Measurements from ENCODE around the gene TSFM. TPM values are rescaled to one million over a fixed set of nuclear protein-coding genes. Genes with fewer than 3 reads are reported as not detected.

TSFM gene
- total and polyA plus RNA-seq, 2 of the 13 experiments (the other 11 are each of a cell fraction or from before 2014, with no cell fraction given) = 29.8 to 68.3 TPM

DNA sequence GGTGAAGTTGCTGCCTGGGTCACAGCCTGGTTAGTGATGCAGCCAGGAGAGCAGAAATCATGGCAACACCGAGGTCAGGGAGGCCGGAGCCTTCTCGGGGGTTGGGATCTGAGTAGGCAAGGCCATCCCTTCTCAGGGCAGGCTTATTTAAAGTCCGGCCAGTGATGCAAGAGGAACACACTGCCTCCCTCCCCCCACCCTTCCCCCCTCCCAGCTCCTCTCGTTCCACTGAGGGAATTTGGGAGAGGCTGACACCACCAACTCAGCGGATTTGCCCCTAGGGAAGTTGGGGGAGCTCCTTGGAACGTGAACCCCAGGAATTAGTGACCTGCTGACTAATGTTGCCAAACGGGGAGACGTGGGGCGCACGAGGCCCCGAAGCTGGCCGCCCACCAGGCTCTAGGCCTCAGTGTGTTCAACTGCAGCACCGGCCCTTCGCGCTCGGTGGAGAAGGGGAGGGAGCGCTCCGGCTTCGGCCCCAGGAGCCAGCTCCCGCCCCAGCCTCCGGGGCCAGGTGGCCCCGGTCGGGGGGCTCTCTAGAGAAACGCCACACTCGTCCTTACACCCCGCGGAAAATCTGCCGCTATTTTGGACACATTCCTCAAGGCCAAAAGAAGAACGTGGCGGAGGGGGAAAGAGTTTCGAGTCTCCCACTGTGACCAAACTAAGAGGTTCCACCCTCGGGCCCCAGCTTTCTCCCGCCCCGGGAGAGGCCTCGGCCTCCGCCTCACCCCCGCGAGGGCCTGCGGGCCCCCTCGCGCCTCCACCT lies 62.3 kb downstream of the TSFM start (continued):
- TF ChIP-seq, protein P1, sequence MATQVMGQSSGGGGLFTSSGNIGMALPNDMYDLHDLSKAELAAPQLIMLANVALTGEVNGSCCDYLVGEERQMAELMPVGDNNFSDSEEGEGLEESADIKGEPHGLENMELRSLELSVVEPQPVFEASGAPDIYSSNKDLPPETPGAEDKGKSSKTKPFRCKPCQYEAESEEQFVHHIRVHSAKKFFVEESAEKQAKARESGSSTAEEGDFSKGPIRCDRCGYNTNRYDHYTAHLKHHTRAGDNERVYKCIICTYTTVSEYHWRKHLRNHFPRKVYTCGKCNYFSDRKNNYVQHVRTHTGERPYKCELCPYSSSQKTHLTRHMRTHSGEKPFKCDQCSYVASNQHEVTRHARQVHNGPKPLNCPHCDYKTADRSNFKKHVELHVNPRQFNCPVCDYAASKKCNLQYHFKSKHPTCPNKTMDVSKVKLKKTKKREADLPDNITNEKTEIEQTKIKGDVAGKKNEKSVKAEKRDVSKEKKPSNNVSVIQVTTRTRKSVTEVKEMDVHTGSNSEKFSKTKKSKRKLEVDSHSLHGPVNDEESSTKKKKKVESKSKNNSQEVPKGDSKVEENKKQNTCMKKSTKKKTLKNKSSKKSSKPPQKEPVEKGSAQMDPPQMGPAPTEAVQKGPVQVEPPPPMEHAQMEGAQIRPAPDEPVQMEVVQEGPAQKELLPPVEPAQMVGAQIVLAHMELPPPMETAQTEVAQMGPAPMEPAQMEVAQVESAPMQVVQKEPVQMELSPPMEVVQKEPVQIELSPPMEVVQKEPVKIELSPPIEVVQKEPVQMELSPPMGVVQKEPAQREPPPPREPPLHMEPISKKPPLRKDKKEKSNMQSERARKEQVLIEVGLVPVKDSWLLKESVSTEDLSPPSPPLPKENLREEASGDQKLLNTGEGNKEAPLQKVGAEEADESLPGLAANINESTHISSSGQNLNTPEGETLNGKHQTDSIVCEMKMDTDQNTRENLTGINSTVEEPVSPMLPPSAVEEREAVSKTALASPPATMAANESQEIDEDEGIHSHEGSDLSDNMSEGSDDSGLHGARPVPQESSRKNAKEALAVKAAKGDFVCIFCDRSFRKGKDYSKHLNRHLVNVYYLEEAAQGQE (IDR thresholded peaks at IDR 0.05; ENCODE audit: borderline replicate concordance in 1 of 2, low read depth in 1 of 2, low read length in 2 of 2) = no peak
- 0 out of 2 replicates have a peak, but pooled peaks have one; percentile 5 for TF ChIP-seq PHF8 (CRISPR knock-in tag; IDR thresholded peaks at IDR 0.05)
- no peak for TF ChIP-seq ZNF432 (CRISPR knock-in tag; IDR thresholded peaks at IDR 0.05; ENCODE audit: borderline replicate concordance)
- no peak for TF ChIP-seq SOX5 (CRISPR knock-in tag; IDR thresholded peaks at IDR 0.05; ENCODE audit: borderline replicate concordance)
- TF ChIP-seq MEF2D (CRISPR knock-in tag; IDR thresholded peaks at IDR 0.05) = 0 out of 2 replicates have a peak, but pooled peaks have one; percentile 59
- TF ChIP-seq, protein P2, sequence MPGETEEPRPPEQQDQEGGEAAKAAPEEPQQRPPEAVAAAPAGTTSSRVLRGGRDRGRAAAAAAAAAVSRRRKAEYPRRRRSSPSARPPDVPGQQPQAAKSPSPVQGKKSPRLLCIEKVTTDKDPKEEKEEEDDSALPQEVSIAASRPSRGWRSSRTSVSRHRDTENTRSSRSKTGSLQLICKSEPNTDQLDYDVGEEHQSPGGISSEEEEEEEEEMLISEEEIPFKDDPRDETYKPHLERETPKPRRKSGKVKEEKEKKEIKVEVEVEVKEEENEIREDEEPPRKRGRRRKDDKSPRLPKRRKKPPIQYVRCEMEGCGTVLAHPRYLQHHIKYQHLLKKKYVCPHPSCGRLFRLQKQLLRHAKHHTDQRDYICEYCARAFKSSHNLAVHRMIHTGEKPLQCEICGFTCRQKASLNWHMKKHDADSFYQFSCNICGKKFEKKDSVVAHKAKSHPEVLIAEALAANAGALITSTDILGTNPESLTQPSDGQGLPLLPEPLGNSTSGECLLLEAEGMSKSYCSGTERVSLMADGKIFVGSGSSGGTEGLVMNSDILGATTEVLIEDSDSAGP (CRISPR knock-in tag; IDR thresholded peaks at IDR 0.05; ENCODE audit: borderline replicate concordance) = no peak
- TF ChIP-seq NR2F6 (IDR thresholded peaks at IDR 0.05) = no peak
- TF ChIP-seq NR2F6 (CRISPR knock-in tag; IDR thresholded peaks at IDR 0.05) = peak; percentile 20; the same call in 1 of the 2 replicates
- TF ChIP-seq, protein P3, sequence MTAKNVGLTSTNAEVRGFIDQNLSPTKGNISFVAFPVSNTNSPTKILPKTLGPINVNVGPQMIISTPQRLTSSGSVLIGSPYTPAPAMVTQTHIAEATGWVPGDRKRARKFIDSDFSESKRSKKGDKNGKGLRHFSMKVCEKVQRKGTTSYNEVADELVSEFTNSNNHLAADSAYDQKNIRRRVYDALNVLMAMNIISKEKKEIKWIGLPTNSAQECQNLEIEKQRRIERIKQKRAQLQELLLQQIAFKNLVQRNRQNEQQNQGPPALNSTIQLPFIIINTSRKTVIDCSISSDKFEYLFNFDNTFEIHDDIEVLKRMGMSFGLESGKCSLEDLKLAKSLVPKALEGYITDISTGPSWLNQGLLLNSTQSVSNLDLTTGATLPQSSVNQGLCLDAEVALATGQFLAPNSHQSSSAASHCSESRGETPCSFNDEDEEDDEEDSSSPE (CRISPR knock-in tag; IDR thresholded peaks at IDR 0.05) = no peak
- no peak for TF ChIP-seq HNRNPL (IDR thresholded peaks at IDR 0.05; ENCODE audit: low read depth, low read length)
- TF ChIP-seq, protein P4, sequence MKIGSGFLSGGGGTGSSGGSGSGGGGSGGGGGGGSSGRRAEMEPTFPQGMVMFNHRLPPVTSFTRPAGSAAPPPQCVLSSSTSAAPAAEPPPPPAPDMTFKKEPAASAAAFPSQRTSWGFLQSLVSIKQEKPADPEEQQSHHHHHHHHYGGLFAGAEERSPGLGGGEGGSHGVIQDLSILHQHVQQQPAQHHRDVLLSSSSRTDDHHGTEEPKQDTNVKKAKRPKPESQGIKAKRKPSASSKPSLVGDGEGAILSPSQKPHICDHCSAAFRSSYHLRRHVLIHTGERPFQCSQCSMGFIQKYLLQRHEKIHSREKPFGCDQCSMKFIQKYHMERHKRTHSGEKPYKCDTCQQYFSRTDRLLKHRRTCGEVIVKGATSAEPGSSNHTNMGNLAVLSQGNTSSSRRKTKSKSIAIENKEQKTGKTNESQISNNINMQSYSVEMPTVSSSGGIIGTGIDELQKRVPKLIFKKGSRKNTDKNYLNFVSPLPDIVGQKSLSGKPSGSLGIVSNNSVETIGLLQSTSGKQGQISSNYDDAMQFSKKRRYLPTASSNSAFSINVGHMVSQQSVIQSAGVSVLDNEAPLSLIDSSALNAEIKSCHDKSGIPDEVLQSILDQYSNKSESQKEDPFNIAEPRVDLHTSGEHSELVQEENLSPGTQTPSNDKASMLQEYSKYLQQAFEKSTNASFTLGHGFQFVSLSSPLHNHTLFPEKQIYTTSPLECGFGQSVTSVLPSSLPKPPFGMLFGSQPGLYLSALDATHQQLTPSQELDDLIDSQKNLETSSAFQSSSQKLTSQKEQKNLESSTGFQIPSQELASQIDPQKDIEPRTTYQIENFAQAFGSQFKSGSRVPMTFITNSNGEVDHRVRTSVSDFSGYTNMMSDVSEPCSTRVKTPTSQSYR (CRISPR knock-in tag; IDR thresholded peaks at IDR 0.05; ENCODE audit: borderline replicate concordance) = peak; percentile 57; the same call in 1 of the 2 replicates
- no peak for TF ChIP-seq MBNL3 (CRISPR knock-in tag; conservative IDR thresholded peaks at IDR 0.05)
- TF ChIP-seq ARNTL (CRISPR knock-in tag; IDR thresholded peaks at IDR 0.05) = no peak
